Right renal pelvis (tissue), 4 donors: Measurements from ENCODE around the gene FPR3. TPM values are rescaled to one million over a fixed set of nuclear protein-coding genes. Genes with fewer than 3 reads are reported as not detected.

Experiments
- polyA plus RNA-seq, 4 donors: library from polyadenylated mRNA; unstranded; fragments of 120-200 nt; gene quantifications; one replicate each; pipeline ENCODE4 v1.2.1, GENCODE V29; 2013; ENCODE audit not compliant: insufficient read length in 4 of 4

Gene FPR3
- polyA plus RNA-seq, 4 donors: 0.33 to 0.70 (median 0.42) TPM

Other genes with a start within 250 kb of the FPR3 start
- 10 to 100 TPM; 14.6 to 19.9 (median 17.6) TPM for gene ZNF175, start 223.9 kb upstream of the FPR3 start, polyA plus RNA-seq
- gene SIGLEC5, start 164.8 kb upstream of the FPR3 start, polyA plus RNA-seq: under 1 TPM in 3 of 4 donors, not detected in 1; 0.10 to 0.53 (median 0.22) TPM
- 1 to 10 TPM in 2 of 4 donors, under 1 TPM in 1, not detected in 1; 0.91 to 1.6 (median 1.5) TPM for gene SIGLEC14, start 148.3 kb upstream of the FPR3 start, polyA plus RNA-seq
- 10 to 100 TPM; 12.3 to 19.4 (median 15.7) TPM for gene SPACA6, start 101.8 kb upstream of the FPR3 start, polyA plus RNA-seq
- gene HAS1, start 71.2 kb upstream of the FPR3 start, polyA plus RNA-seq: under 1 TPM in 3 of 4 donors, not detected in 1; 0.05 to 0.13 (median 0.10) TPM
- gene FPR1, start 43.3 kb upstream of the FPR3 start, polyA plus RNA-seq: 1 to 10 TPM in 3 of 4 donors, under 1 TPM in 1; 0.54 to 3.7 (median 1.3) TPM
- gene FPR2, start 34.0 kb upstream of the FPR3 start, polyA plus RNA-seq: under 1 TPM in 3 of 4 donors, not detected in 1; 0.22 to 0.34 (median 0.25) TPM
- gene ZNF577, start 92.8 kb downstream of the FPR3 start, polyA plus RNA-seq: 10 to 100 TPM; 35.6 to 46.7 (median 43.1) TPM
- 10 to 100 TPM; 26.5 to 31.0 (median 28.8) TPM for gene ZNF649, start 109.9 kb downstream of the FPR3 start, polyA plus RNA-seq
- gene ZNF613, start 132.3 kb downstream of the FPR3 start, polyA plus RNA-seq: 10 to 100 TPM; 10.9 to 16.4 (median 15.0) TPM
- gene ZNF350, start 191.7 kb downstream of the FPR3 start, polyA plus RNA-seq: 10 to 100 TPM; 16.2 to 18.6 (median 17.2) TPM
- gene ZNF615, start 213.1 kb downstream of the FPR3 start, polyA plus RNA-seq: 10 to 100 TPM; 14.9 to 19.3 (median 18.1) TPM
- gene ZNF614, start 233.2 kb downstream of the FPR3 start, polyA plus RNA-seq: 10 to 100 TPM; 14.8 to 20.9 (median 18.6) TPM